CD4-positive, alpha-beta T cell treated with Interleukin-4 for 1 hour (primary cell): ENCODE measurements around the gene CNTNAP1.

ENCODE experiments used
- DNase-seq, 2 donors: peaks; one replicate each; pipeline ENCODE4 v3.0.0-alpha.2; 2020 to 2022

The CNTNAP1 gene

DNA sequence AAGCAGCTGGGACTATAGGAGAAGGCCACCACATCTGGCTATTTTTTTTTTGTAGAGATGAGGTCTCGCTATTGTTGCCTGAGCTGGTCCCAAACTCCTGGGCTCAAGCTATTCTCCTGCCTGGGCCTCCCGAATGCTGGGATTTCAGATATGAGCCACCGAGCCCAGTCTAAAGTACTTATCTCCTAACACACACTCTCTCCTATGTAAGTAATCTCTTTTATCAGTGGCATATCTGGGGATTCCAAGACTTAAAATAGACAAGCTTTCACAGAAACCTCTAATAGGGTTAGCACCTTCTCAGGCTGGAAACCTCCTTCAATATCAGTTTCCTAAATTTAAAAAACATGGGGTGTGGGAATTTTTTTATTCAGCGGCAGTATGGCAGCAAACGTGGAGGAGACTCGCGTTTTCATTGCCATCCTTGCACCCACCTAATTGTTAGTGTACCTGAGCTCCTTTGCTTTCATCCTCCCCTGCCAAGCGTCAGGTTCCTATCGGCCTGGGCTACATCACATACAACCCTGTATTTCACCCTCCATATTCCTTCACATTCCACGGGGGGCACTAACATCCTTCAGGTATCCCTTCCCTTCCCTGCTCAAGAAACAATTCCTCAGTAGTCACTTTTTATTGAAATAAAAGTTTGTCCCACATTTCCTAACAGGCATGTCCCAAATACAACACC, 61.4 kb downstream of the CNTNAP1 start:
- DNase-seq: no peak

DNA sequence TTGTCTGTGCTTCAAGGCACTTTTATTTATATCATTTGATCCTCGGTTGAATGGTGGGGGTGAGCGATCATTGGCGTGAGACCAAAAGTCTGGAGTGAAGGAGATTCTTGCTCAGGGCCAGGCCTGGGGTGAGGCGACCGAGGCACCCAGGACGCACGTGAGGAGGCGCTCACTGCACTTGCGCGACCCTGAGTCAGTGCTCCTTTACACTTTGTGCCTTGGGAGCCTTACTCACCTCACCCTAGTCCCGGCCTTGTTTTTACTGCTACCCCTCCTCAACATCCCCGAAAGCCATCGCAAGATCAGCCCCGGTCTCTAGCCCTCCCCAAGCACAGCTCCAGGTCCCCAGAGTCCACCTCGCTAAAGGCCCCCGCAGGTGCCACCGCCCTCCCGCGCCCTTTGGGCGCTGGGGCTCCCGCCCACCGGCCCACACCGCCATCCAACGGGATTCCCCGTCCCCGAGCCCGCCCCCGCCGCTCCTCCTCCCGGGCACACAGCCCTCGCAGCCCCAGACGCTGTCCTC, 62.0 kb downstream of the CNTNAP1 start:
- DNase-seq: peak in 1 of 2 donors; percentile 61

- peak; percentile 93 for DNase-seq
These were observed 62.7 kb downstream of the CNTNAP1 start, which contains the start of gene EZH1 for GRCh38 chr17:42744806-42745617. TSS of gene EZH1 (minus strand) at chr17:42745040. CDS start at chr17:42728941, 16,099 bp downstream.

GRCh38 chr17:42748202-42748907, 66.0 kb downstream of the CNTNAP1 start:
- no peak for DNase-seq

DNA sequence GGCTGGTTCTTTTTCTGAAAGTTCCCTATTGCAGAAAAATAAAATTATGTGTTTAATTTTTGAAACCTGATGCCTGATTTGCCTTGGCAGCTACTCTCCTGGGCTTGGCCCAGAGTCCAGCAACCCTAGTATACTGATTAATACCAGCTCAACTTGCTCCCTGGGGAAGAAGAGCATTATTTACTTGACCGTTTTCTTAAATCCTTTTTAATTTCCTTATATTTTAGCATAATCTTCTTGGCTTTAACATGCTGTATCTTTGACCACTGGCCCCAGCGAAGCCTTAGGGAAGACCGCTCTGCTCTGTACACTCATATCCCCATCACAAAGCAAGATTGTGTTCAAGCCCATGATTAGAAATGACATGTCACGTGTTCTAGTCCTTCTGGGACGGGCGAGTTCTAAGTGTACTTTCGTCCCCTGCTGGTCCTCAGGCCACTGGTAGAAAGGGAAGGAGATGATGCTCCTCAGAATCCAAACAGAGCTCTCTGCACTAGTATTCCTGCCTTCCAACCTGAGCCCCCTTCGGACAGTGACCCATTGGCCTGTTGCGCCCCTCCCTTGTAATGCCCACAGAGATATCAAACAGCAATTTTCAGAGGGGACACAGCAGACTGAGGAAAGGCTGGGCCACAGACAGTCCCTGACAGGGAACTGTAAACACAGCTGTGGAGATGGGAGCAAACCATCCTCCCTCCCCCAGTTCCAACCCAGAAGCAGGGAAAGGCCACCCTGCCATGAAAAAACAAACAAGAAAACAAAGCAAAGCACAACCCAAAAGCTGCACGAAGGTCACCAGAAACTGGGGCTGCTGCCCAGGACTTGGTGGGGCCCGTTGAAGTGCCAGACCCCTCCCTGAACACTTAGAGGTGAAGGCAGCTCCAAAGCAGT, 66.8 kb downstream of the CNTNAP1 start:
- DNase-seq: no peak
